Stimulated activated CD8-positive, alpha-beta memory T cell treated with anti-CD3 and anti-CD28 coated beads, Interleukin-12 subunit alpha, Interleukin-12 subunit beta, amount 100 ng/mL, for 1 hour (primary cell): ENCODE measurements around the gene XXYLT1.

Experiments
- DNase-seq: peaks from one replicate; pipeline ENCODE4 v3.0.0-alpha.2; 2020; ENCODE audit warnings: low read depth

The XXYLT1 gene

DNA sequence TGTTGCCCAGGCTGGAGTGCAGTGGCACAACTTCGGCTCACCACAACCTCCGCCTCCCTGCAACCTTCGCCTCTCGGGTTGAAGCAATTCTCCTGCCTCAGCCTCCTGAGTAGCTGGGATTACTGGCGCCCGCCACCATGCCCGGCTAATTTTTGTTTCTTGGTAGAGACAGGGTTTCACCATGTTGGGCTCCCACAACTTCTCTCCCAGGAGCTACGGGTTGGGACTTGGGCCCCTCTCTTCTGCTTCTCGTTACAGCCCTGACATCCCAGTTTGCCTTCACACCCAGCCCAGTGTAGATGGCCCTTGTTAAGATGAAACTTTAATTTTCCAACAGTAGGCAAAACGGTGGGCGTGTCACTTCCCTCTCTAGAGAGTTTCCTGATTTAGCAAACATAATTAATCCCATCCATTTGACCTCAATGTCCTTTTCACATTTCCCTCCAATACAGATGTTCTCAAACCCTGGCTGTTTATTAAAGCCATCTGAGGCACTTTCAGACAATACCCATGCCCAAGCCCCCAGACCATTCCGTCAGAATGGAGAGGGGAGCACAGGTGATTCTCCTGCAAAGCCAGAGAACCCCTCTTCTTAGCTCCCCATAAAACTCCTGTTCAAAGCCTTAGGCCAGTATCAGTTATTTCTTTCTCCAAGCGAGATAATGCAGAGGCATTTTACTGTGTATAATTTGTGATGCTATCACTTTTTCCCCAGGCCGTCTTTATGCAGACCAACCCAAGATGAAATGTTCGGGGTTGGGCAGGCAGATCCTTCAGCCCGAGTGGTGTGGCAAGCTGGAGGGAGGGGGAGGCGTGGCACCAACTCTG lies 245.7 kb downstream of the XXYLT1 start:
- no peak for DNase-seq

DNA sequence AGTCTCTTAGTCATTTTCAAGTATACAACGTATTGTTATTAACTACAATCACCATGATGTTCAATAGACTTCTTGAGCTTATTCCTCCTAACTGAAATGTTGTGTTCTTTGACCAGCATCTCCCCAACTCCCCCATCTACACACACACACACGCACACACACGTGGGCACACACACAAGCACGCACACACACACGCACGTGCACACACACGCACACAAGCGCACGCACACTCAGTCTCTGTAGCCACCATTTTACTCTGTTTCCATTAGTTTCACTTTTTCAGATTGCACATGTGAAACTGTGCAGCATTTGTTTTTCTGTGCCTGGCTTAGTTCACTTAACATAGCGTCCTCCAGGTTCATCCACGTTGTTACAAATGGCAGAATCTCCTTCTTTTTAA lies 247.0 kb downstream of the XXYLT1 start:
- no peak for DNase-seq

DNA sequence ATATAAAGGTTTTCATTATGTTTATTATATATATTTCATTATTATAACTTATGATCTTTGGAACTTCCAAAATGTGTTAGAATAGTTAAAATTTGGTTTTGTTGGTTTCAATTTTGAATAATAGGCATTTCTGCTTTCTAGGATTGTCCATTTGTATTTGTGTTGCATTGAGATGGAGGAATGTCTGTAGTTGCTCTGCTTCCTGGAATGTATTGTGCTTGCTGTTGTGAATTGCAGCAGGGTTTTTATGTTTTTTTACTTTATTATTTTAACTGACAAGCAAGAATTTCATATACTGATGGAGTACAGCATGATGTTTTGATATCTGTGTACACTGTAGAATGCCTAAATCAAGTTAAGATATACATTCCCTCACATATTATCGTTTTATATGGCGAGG lies 247.4 kb downstream of the XXYLT1 start:
- DNase-seq: no peak

DNA sequence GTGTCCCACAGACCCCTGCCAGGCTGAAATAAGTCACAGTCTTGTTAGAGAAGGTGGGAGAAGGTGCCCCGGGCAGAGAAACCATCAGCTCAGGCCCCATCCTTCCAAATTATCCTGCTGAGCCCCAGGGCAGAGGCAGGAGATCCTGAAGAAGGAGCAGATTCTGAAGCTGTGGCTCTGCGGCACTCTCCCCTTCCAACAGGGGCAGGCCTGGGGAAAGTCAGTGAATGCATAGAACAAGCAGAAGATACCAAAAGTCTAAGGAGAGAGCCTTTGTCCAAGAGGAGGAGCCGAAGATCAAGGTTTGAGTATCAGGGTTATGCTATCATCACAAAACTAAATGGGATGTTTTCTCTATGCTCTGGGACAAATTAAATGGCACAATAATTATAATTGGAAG lies 249.3 kb downstream of the XXYLT1 start:
- DNase-seq: no peak

DNA sequence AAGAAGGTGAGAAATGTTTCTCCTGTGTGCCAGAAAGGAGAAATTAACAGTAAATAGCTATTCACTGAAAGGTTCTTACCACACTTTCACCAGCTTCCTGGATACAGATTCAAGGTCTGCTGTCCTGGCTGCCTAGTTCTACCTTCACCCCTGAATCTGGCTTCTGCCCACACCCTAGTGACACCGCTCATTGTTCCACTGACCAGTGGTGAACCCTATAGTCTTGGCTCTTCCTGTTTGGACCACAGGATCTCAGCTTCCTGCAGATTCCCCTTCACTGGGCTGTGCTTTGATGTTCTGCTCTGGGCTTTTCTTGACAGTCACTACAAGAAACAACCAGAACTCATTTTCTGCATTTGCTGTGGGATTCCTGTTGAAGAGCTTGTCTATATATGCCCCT lies 250.0 kb downstream of the XXYLT1 start:
- no peak for DNase-seq

DNA sequence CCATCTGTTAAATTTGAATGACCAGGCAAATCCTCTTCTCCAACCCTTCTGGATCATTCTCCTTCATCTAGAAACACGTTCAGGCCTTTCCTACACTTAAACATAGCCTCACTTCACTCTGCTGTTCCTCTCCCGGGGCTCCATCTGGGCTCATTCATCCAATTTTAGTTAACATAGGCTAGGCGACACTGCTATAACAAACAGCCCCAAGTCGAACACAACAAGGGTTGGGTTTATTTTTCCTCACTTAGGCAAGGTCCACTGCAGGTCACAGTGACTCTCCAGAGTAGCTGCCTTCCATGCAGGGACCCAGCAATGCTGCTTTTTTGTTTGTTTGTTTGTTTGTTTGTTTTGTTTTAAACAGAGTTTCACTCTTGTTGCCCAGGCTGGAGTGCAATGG lies 250.8 kb downstream of the XXYLT1 start:
- DNase-seq: no peak

DNA sequence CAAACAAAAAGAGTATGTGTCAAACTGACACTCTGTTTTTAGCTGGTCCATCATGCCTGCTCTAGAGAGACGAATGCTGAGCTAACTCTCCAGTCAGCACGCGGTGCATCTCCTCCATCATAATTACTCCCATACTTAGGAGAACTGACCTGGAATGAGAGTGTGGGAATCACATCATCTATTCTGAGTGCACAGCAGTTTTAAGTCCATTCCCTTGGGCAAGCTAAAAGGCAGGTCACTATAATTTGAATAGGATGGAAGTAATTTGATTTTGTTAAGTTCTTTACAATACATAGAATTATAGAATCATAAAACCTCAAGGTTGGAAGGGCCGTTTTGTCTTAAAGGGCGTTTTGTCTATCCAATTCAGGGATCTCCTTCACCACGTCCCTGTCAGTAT lies 251.6 kb downstream of the XXYLT1 start:
- DNase-seq: no peak
